Keratinocyte (primary cell): ENCODE measurements around the gene APBB2. TPM values are rescaled to one million over a fixed set of nuclear protein-coding genes. Genes with fewer than 3 reads are reported as not detected.

ENCODE experiments used
- DNase-seq: peaks from one replicate; pipeline ENCODE4 v3.0.0-alpha.2; 2011; ENCODE audit warnings: low read depth, missing footprints, low spot score
- FAIRE-seq: peaks from 2 replicates; lab custom pipeline; 2011; peaks lifted over from hg19 to GRCh38; lab: Jason Lieb, UNC
- H2AFZ ChIP-seq: 2 replicates; pipeline ENCODE4 v1.6.0; 2012; ENCODE audit warnings: low read length, control low read depth, inconsistent platforms; ENCODE audit not compliant: control insufficient read depth
- H3K27ac ChIP-seq: 2 replicates; pipeline ENCODE4 v1.5.1; 2011; ENCODE audit warnings: low read length; ENCODE audit not compliant: control insufficient read depth, insufficient read depth
- H3K27me3 ChIP-seq: 3 replicates; pipeline ENCODE4 v1.6.0; 2011; ENCODE audit warnings: low read length; ENCODE audit not compliant: control insufficient read depth, insufficient read depth; ENCODE audit errors: extremely low read depth
- H3K36me3 ChIP-seq, 2 experiments: 2 replicates in 1 of 2; 3 replicates in 1 of 2; pipeline ENCODE4 v1.5.1; 2011; ENCODE audit warnings: low read length in 2 of 2, mild to moderate bottlenecking in 1 of 2; ENCODE audit not compliant: control insufficient read depth in 2 of 2, insufficient read depth in 2 of 2; ENCODE audit errors: extremely low read depth in 1 of 2
- H3K4me1 ChIP-seq: 3 replicates; pipeline ENCODE4 v1.5.1; 2011; ENCODE audit warnings: low read length; ENCODE audit not compliant: control insufficient read depth, insufficient read depth; ENCODE audit errors: extremely low read depth
- H3K4me2 ChIP-seq: 3 replicates; pipeline ENCODE4 v1.6.0; 2011; ENCODE audit warnings: low read depth, low read length; ENCODE audit not compliant: control insufficient read depth, insufficient read depth; ENCODE audit errors: extremely low read depth
- H3K4me3 ChIP-seq, 3 experiments: fragments of 200-600 bp in 1 of 3; sonication (generic) in 1 of 3; 2 replicates in 2 of 3; 3 replicates in 1 of 3; pipeline ENCODE4 v1.5.1; 2011 to 2016; ENCODE audit warnings: low read length in 3 of 3, mild to moderate bottlenecking in 3 of 3, control low read depth in 2 of 3, inconsistent platforms in 1 of 3, low read depth in 1 of 3, mixed read lengths in 1 of 3, mixed run types in 1 of 3, moderate library complexity in 1 of 3; ENCODE audit not compliant: control insufficient read depth in 2 of 3, insufficient read depth in 2 of 3; ENCODE audit errors: extremely low read depth in 1 of 3
- H3K79me2 ChIP-seq: 2 replicates; pipeline ENCODE4 v1.6.0; 2012; ENCODE audit warnings: low read length; ENCODE audit not compliant: control insufficient read depth, insufficient read depth
- H3K9ac ChIP-seq: 3 replicates; pipeline ENCODE4 v1.6.0; 2011; ENCODE audit warnings: low read length; ENCODE audit not compliant: control insufficient read depth, insufficient read depth; ENCODE audit errors: extremely low read depth
- H3K9me1 ChIP-seq: 3 replicates; pipeline ENCODE4 v1.6.0; 2011; ENCODE audit warnings: low read length; ENCODE audit not compliant: control insufficient read depth, insufficient read depth; ENCODE audit errors: extremely low read depth
- H3K9me3 ChIP-seq: 2 replicates; pipeline ENCODE4 v1.5.1; 2012; ENCODE audit warnings: low read depth, low read length; ENCODE audit not compliant: control insufficient read depth
- H4K20me1 ChIP-seq: 3 replicates; pipeline ENCODE4 v1.6.0; 2011; ENCODE audit warnings: low read length; ENCODE audit not compliant: control insufficient read depth, insufficient read depth; ENCODE audit errors: extremely low read depth
- CTCF ChIP-seq, 3 experiments: IDR thresholded peaks in 1 of 3; conservative IDR thresholded peaks in 1 of 3; optimal IDR thresholded peaks in 1 of 3; 2 replicates in 2 of 3; 3 replicates in 1 of 3; pipeline versions ENCODE3 to v1.5.1; 2011; ENCODE audit warnings: low read length in 3 of 3, mild to moderate bottlenecking in 3 of 3, moderate library complexity in 2 of 3, control low read depth in 1 of 3, inconsistent platforms in 1 of 3; ENCODE audit not compliant: insufficient read depth in 2 of 3; ENCODE audit errors: extremely low read depth in 1 of 3
- EZH2 ChIP-seq: IDR thresholded peaks from one replicate; pipeline ENCODE4 v1.6.1; 2012; ENCODE audit warnings: inconsistent platforms, mild to moderate bottlenecking, low read length, moderate library complexity
- dilution Hi-C: fragments of 300-500 bp; cut with MboI; formaldehyde crosslinking; loops from one replicate; pipeline ENCODE4 v1.7.0; 2020; ENCODE audit warnings: low sequenced_read_pairs; ENCODE audit not compliant: extremely low pct_ligation_motif_present
- polyA plus RNA-seq, 5 experiments: library from polyadenylated mRNA; depleted of rRNA in 3 of 5; stranded (reverse) in 3 of 5; stranded (forward) in 1 of 5; unstranded in 1 of 5; fragments of >200 nt; gene quantifications; 1 replicate in 1 of 5; 2 replicates in 3 of 5; 3 replicates in 1 of 5; pipeline versions ENCODE4 v1.2.1 to v1.2.3, GENCODE V29; 2011 to 2012; ENCODE audit warnings: missing spikeins in 2 of 5, low read depth in 1 of 5, low replicate concordance in 1 of 5

The APBB2 gene
- polyA plus RNA-seq, 1 donor (not counting 4 experiments of a cell fraction or from before 2014, with no cell fraction given) = 57.3 TPM

GRCh38 chr4:40881851-40882250 is 332.5 kb downstream of the APBB2 start:
- TF ChIP-seq CTCF (optimal IDR thresholded peaks at IDR 0.05 in 1 of 3, IDR thresholded peaks at IDR 0.05 in 1 of 3, conservative IDR thresholded peaks at IDR 0.05 in 1 of 3; ENCODE audit: extremely low read depth in 1 of 3, insufficient read depth in 2 of 3, low read length in 3 of 3) (no peak), EZH2 (no peak)
- no peaks in the 10 kb centered on the region for H3K9me3 ChIP-seq
- no peak for FAIRE-seq
- no peak overlapping the region for H3K4me2 ChIP-seq
- no peak overlapping the region for H3K27ac ChIP-seq
- peaks cover 20 to 21% of the 10 kb centered on the region in 2 experiments for H3K36me3 ChIP-seq
- H3K4me3 ChIP-seq = no peak overlapping the region
- H3K27me3 ChIP-seq = no peaks in the 10 kb centered on the region
- H2AFZ ChIP-seq = no peak overlapping the region
- H4K20me1 ChIP-seq = no peaks in the 10 kb centered on the region
- H3K4me1 ChIP-seq = no peaks in the 10 kb centered on the region
- dilution Hi-C loops = no loop called here
- H3K79me2 ChIP-seq = no peaks in the 10 kb centered on the region
- no peaks in the 10 kb centered on the region for H3K9me1 ChIP-seq
- DNase-seq = no peak
- H3K9ac ChIP-seq = no peak overlapping the region

GRCh38 chr4:40881096-40881495 is 333.2 kb downstream of the APBB2 start:
- H3K79me2 ChIP-seq = no peaks in the 10 kb centered on the region
- no peak overlapping the region for H2AFZ ChIP-seq
- H3K27me3 ChIP-seq = no peaks in the 10 kb centered on the region
- dilution Hi-C loops = no loop called here
- TF ChIP-seq CTCF (optimal IDR thresholded peaks at IDR 0.05 in 1 of 3, IDR thresholded peaks at IDR 0.05 in 1 of 3, conservative IDR thresholded peaks at IDR 0.05 in 1 of 3; ENCODE audit: extremely low read depth in 1 of 3, insufficient read depth in 2 of 3, low read length in 3 of 3) (no peak), EZH2 (no peak)
- peaks cover 19% of the 10 kb centered on the region in 2 experiments for H3K36me3 ChIP-seq
- DNase-seq (no peak), FAIRE-seq (no peak)
- no peak overlapping the region for H3K9ac ChIP-seq
- no peak overlapping the region for H3K27ac ChIP-seq
- H3K4me2 ChIP-seq = no peak overlapping the region
- no peaks in the 10 kb centered on the region for H3K9me1 ChIP-seq
- no peak overlapping the region for H3K4me3 ChIP-seq
- H3K4me1 ChIP-seq = no peaks in the 10 kb centered on the region
- no peaks in the 10 kb centered on the region for H3K9me3 ChIP-seq
- H4K20me1 ChIP-seq = no peaks in the 10 kb centered on the region
